Fibroblast of upper back skin (primary cell): Measurements from ENCODE around the gene TMEM167B.
"Not testable (repeated sequence)": the region's sequence is repeated elsewhere in the genome, so short reads cannot be mapped to it uniquely, and the experiment has no call there.

Experiments used
- DNase-seq: peaks from one replicate; pipeline ENCODE4 v3.0.0-alpha.2; 2013

TMEM167B gene

GRCh38 chr1:109115685-109116084 lies 25.1 kb downstream of the TMEM167B start:
- DNase-seq, result no peak

GRCh38 chr1:109116286-109116685 lies 25.7 kb downstream of the TMEM167B start:
- DNase-seq, result no peak

- DNase-seq, result no peak
Observed at GRCh38 chr1:109118089-109118488, 27.5 kb downstream of the TMEM167B start.

GRCh38 chr1:109120356-109120755 lies 29.8 kb downstream of the TMEM167B start:
- no peak for DNase-seq

- DNase-seq, result no peak
Observed at GRCh38 chr1:109131059-109131458, 40.5 kb downstream of the TMEM167B start.

GRCh38 chr1:109131800-109132199 lies 41.2 kb downstream of the TMEM167B start:
- no peak for DNase-seq

- DNase-seq, result no peak
Observed at GRCh38 chr1:109133002-109133706, 42.6 kb downstream of the TMEM167B start.

GRCh38 chr1:109133815-109134214 lies 43.3 kb downstream of the TMEM167B start:
- no peak for DNase-seq

GRCh38 chr1:109134423-109134822 lies 43.9 kb downstream of the TMEM167B start:
- no peak for DNase-seq

GRCh38 chr1:109135940-109136339 lies 45.4 kb downstream of the TMEM167B start:
- DNase-seq, result no peak

GRCh38 chr1:109136766-109137165 lies 46.2 kb downstream of the TMEM167B start:
- DNase-seq, result no peak

GRCh38 chr1:109137958-109138357 lies 47.4 kb downstream of the TMEM167B start:
- no peak for DNase-seq

GRCh38 chr1:109138358-109138757 lies 47.8 kb downstream of the TMEM167B start:
- DNase-seq, result no peak

- DNase-seq, result no peak
Observed at GRCh38 chr1:109140392-109140791, 49.8 kb downstream of the TMEM167B start.

GRCh38 chr1:109142260-109142659 lies 51.7 kb downstream of the TMEM167B start:
- DNase-seq, result no peak

GRCh38 chr1:109142725-109143124 lies 52.2 kb downstream of the TMEM167B start:
- not testable (repeated sequence) for DNase-seq
